HG03066 (cell line): ENCODE data around the gene ATP2C1.
"Not testable (repeated sequence)": the region's sequence is repeated elsewhere in the genome, so short reads cannot be mapped to it uniquely, and the experiment has no call there.

ENCODE experiments used
- ATAC-seq: cut with Tn5 transposase; IDR thresholded peaks from one replicate; pipeline ENCODE4 v1.9.1; 2021; ENCODE audit warnings: low read depth; ENCODE audit not compliant: unreplicated experiment

The ATP2C1 gene

GRCh38 chr3:130972592-130972991 is 78.7 kb downstream of the ATP2C1 start:
- ATAC-seq, result not testable (repeated sequence)

GRCh38 chr3:130973406-130973805 is 79.5 kb downstream of the ATP2C1 start:
- no peak for ATAC-seq

DNA sequence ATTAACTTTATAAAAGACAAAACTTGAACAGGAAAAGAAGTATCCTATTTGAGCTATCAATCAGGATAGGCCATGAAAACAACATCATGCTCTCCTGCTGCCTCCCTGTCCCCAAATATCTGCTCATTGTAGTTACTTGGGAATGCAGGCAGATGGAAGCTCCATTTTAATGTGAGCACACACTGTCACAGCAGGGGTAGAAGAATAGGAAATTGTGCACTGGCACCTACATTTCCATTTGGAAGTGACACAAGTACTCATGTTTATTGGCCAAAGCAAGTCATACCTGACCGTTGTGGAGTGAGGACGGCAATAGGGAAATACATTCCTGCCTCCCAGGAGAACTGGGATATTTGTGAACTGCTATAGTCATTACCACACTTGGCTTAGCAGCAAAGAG is 80.3 kb downstream of the ATP2C1 start:
- ATAC-seq, result no peak

GRCh38 chr3:130975251-130975650 is 81.4 kb downstream of the ATP2C1 start:
- no peak for ATAC-seq

- ATAC-seq, result no peak
These were observed 82.8 kb downstream of the ATP2C1 start for GRCh38 chr3:130976706-130977105.

DNA sequence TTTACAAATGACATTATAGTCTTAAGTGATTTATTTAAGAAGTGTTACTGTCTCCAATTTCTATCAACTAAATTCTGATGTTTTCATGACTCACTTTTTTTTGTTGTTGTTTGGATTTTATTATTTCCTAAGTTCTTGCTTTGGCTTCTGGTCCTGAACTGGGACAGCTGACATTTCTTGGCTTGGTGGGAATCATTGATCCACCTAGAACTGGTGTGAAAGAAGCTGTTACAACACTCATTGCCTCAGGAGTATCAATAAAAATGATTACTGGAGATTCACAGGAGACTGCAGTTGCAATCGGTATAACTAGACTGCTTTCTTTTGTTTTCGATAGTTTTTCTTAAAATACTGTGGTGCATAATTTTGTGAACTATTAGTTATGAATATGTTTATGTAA is 85.2 kb downstream of the ATP2C1 start:
- no peak for ATAC-seq

GRCh38 chr3:130981469-130981868 is 87.6 kb downstream of the ATP2C1 start:
- ATAC-seq, result no peak

DNA sequence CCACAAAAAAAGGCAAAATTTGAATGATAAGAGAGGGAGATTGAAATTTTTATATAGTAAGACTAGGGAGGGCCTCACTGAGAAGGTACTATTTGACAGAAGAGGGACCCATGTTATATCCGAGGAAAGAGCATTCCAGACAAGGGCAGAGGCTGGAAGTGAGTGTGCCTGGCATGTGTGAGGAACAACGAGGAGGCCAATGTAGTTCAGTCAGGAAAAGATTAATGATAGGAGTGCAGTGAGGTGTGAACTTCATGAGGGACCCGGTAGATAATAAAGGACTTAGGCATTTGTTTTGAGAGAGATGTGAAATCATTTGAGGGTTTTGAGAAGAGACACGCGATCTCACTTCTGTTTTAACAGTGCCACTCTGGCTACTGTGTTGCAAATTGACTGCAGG is 96.4 kb downstream of the ATP2C1 start:
- no peak for ATAC-seq

DNA sequence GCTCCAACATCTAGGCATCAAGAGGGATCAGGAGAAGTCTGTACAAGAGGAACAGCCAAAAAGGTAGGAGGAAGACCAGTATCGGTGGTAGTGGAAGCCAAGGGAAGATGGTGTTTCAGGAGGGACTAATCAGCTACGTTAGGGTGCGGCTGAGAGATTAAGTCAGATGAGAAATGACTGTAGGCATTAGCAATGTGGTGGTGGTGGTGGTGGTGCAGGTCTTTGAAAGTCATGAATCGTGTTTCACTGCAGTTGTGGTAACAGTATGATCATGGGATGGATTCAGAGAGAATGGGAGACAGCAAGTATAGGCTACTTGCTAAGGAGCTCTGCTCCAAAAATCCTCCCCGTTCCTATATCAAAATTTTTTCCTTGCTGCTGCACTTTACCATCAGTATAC is 97.2 kb downstream of the ATP2C1 start:
- no peak for ATAC-seq

GRCh38 chr3:130992344-130992743 is 98.5 kb downstream of the ATP2C1 start:
- no peak for ATAC-seq

DNA sequence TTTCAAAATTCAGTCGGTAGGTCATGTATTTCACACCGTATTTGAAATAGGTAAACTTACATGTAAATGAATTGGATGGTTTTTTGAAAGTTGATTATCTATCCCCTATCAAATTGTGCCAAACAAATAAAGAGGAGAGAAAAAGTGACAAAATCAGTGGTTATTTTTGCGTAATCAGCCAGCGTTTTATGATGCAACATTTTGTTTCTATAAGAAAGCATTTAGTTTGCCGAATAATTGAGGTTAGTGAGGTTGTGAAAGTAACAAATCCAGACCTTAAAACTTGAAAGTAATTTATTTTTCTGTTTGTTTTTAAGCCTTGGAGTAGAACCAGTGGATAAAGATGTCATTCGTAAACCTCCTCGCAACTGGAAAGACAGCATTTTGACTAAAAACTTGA is 103.4 kb downstream of the ATP2C1 start:
- no peak for ATAC-seq

DNA sequence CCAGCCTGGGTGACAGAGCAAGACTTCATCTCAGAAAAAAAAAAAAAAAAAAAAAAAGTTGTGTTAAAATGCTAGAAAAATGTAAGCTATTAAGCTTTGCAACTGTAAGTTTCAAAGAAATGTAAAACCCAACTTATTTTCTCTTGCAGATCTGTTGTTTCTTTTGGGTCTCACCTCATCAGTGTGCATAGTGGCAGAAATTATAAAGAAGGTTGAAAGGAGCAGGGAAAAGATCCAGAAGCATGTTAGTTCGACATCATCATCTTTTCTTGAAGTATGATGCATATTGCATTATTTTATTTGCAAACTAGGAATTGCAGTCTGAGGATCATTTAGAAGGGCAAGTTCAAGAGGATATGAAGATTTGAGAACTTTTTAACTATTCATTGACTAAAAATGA is 107.2 kb downstream of the ATP2C1 start:
- no peak for ATAC-seq

GRCh38 chr3:131004603-131005002 is 110.7 kb downstream of the ATP2C1 start:
- no peak for ATAC-seq

- ATAC-seq, result no peak
These were observed 113.4 kb downstream of the ATP2C1 start for GRCh38 chr3:131007256-131007655.

DNA sequence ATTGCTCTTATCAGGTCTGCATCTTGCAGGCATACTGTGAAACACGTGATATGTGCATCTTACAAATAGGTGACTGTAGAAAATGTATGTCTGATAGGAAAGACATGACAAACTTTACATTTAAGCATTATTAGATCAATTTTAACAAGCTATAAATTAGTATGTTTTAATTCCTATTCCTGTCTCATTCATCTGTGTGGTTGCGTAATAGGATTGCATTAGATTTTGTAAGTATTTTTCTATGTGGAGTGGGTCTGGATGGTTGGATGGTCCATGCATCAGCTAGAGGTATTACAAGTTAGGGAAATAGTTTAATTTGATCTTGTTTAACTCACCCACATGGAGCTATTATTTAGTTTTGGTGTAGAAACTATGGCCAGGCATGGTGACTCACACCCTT is 113.9 kb downstream of the ATP2C1 start:
- no peak for ATAC-seq

- no peak for ATAC-seq
These were observed 114.4 kb downstream of the ATP2C1 start for GRCh38 chr3:131008326-131008725.

DNA sequence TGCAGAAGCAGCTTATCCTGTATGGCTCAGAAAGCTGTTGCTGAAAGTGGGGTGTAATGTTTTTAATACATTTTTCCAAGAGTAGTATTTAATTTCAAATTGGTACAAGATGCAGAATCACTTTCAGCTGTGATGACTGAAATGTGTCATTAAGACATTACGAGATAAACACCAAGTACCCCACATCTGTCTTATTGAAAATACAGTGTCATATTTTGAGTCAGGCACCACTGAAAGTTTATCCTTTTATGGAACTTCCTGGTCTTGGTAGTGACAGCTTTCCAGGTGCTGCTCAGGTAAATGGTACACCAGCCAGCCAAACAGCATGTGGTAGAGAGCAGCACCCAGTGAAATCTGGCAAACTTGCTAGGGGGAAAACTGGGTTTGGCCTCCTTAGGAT is 115.8 kb downstream of the ATP2C1 start:
- no peak for ATAC-seq

GRCh38 chr3:131018970-131019369 is 125.1 kb downstream of the ATP2C1 start:
- no peak for ATAC-seq

DNA sequence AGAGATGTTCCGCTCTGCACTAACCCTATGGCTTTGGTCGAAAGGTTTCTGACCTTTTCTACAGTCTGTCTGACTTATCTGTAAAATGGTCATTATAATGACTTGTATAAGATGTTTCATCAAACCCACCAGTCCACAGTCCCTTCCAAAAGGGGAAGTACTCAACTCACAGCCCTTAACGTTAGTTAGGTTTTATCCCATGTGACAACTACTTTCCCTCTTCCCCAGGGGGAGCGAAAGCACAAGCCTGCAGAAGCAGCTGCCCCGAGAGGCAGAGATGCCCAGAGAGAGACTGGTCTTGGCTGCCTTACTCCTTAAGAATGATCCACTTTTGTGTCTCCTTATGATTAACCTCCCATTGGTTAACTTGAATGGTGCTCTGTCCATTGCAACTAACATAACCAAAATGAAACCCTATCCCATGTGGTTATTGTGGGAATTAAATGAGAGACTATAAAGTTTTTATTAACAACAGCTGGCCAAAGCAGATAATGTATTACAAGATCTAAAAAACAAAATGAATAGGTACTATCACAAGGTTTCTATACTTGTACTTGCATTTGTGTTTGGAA is 126.3 kb downstream of the ATP2C1 start:
- ATAC-seq, result no peak

- no peak for ATAC-seq
These were observed 131.7 kb downstream of the ATP2C1 start for GRCh38 chr3:131025539-131025938.

- ATAC-seq, result peak; percentile 99
These were observed 132.7 kb downstream of the ATP2C1 start, which contains the start of the genes ASTE1 and NEK11 for GRCh38 chr3:131026321-131027151. ASTE1 (minus strand) TSS chr3:131026825; CDS start chr3:131025306, 1,519 bp downstream. NEK11 (plus strand) TSS chr3:131026877; CDS start chr3:131029709, 2,832 bp downstream.

- no peak for ATAC-seq
These were observed 135.0 kb downstream of the ATP2C1 start for GRCh38 chr3:131028844-131029243.
